ENCODE measurements around the gene CCT6A. TPM values are rescaled to one million over a fixed set of nuclear protein-coding genes. Genes with fewer than 3 reads are reported as not detected.

The CCT6A gene
- total RNA-seq, 1 experiment from 2014 or later: 257 TPM

DNA sequence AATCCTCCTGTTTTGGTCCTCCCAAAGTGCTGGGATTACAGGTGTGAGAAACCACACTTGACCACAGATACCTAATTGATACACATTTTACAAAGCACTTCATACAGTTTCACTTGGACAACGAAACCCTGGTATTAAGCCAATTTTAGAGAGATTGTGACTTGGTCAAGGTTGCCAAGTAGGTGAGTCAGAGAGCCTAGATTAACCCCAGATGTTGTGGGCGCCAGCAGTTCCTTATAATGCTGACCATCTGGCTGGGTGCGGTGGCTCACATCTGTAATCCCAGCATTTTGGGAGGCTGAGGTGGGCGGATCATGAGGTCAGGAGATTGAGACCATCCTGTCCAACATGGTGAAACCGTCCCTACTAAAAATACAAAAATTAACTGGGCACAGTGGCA, 46.1 kb downstream of the CCT6A start:
- no peaks in the 10 kb centered on the region for H3K27me3 ChIP-seq (ENCODE audit: insufficient read depth, low read length)
- DNase-seq (ENCODE audit: low read depth, low spot score): no peak
- H3K9me3 ChIP-seq (ENCODE audit: control insufficient read depth in 1 of 2, insufficient read depth in 1 of 2, low read depth in 1 of 2, low read length in 2 of 2): no peaks in the 10 kb centered on the region
- no peak overlapping the region for H3K9ac ChIP-seq (ENCODE audit: low read length)
- H2AFZ ChIP-seq (ENCODE audit: low read depth, low read length, poor library complexity, severe bottlenecking): no peak overlapping the region
- H3K9me2 ChIP-seq (ENCODE audit: insufficient read depth): no peaks in the 10 kb centered on the region
- BruUV-seq (replicated peaks): no TSS peak
- peaks cover under 1 to 5% of the 10 kb centered on the region in 2 experiments; a peak in 3 of 4 replicates for H3K4me1 ChIP-seq (ENCODE audit: control insufficient read depth in 1 of 2, insufficient read depth in 2 of 2, low read length in 2 of 2)
- peaks cover 8% of the 10 kb centered on the region; the same call in 1 of the 2 replicates for H3K79me2 ChIP-seq (ENCODE audit: insufficient read depth, low read length)
- POLR2A ChIA-PET: no interaction called here
- TF ChIP-seq POLR2A (IDR thresholded peaks at IDR 0.05; ENCODE audit: borderline replicate concordance, extremely low read depth, insufficient read depth, insufficient read length) (no peak), ZBTB33 (IDR thresholded peaks at IDR 0.05; ENCODE audit: extremely low read depth, insufficient replicate concordance, low read length) (no peak), ZFX (IDR thresholded peaks at IDR 0.05) (no peak), EZH2 (IDR thresholded peaks at IDR 0.05) (no peak), FOSL1 (IDR thresholded peaks at IDR 0.05; ENCODE audit: low read depth) (no peak), CBX3 (IDR thresholded peaks at IDR 0.05; ENCODE audit: low read depth) (no peak), RAD21 (IDR thresholded peaks at IDR 0.05; ENCODE audit: low read depth) (no peak), CEBPB (IDR thresholded peaks at IDR 0.05; ENCODE audit: low read depth) (no peak), SIN3A (IDR thresholded peaks at IDR 0.05; ENCODE audit: low read depth) (no peak), TCF7L2 (IDR thresholded peaks at IDR 0.05; ENCODE audit: borderline replicate concordance, extremely low read depth, insufficient read depth, insufficient read length) (no peak), YY1 (IDR thresholded peaks at IDR 0.05; ENCODE audit: extremely low read depth, insufficient replicate concordance, low read depth, low read length) (no peak), ZNF274 (IDR thresholded peaks at IDR 0.05; ENCODE audit: low read depth, low read length) (no peak), ELF1 (IDR thresholded peaks at IDR 0.05; ENCODE audit: borderline replicate concordance, low read depth) (no peak), EZH2phosphoT487 (IDR thresholded peaks at IDR 0.05; ENCODE audit: borderline replicate concordance) (no peak)
- TF ChIP-seq, protein P1, sequence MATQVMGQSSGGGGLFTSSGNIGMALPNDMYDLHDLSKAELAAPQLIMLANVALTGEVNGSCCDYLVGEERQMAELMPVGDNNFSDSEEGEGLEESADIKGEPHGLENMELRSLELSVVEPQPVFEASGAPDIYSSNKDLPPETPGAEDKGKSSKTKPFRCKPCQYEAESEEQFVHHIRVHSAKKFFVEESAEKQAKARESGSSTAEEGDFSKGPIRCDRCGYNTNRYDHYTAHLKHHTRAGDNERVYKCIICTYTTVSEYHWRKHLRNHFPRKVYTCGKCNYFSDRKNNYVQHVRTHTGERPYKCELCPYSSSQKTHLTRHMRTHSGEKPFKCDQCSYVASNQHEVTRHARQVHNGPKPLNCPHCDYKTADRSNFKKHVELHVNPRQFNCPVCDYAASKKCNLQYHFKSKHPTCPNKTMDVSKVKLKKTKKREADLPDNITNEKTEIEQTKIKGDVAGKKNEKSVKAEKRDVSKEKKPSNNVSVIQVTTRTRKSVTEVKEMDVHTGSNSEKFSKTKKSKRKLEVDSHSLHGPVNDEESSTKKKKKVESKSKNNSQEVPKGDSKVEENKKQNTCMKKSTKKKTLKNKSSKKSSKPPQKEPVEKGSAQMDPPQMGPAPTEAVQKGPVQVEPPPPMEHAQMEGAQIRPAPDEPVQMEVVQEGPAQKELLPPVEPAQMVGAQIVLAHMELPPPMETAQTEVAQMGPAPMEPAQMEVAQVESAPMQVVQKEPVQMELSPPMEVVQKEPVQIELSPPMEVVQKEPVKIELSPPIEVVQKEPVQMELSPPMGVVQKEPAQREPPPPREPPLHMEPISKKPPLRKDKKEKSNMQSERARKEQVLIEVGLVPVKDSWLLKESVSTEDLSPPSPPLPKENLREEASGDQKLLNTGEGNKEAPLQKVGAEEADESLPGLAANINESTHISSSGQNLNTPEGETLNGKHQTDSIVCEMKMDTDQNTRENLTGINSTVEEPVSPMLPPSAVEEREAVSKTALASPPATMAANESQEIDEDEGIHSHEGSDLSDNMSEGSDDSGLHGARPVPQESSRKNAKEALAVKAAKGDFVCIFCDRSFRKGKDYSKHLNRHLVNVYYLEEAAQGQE (IDR thresholded peaks at IDR 0.05; ENCODE audit: low read depth): no peak
- TF ChIP-seq, protein P2, sequence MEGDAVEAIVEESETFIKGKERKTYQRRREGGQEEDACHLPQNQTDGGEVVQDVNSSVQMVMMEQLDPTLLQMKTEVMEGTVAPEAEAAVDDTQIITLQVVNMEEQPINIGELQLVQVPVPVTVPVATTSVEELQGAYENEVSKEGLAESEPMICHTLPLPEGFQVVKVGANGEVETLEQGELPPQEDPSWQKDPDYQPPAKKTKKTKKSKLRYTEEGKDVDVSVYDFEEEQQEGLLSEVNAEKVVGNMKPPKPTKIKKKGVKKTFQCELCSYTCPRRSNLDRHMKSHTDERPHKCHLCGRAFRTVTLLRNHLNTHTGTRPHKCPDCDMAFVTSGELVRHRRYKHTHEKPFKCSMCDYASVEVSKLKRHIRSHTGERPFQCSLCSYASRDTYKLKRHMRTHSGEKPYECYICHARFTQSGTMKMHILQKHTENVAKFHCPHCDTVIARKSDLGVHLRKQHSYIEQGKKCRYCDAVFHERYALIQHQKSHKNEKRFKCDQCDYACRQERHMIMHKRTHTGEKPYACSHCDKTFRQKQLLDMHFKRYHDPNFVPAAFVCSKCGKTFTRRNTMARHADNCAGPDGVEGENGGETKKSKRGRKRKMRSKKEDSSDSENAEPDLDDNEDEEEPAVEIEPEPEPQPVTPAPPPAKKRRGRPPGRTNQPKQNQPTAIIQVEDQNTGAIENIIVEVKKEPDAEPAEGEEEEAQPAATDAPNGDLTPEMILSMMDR (IDR thresholded peaks at IDR 0.05 in 2 of 3, conservative IDR thresholded peaks at IDR 0.05 in 1 of 3; ENCODE audit: borderline replicate concordance in 1 of 3, insufficient read depth in 1 of 3, low read depth in 2 of 3, low read length in 2 of 3): no peak
- TF ChIP-seq, protein P3, sequence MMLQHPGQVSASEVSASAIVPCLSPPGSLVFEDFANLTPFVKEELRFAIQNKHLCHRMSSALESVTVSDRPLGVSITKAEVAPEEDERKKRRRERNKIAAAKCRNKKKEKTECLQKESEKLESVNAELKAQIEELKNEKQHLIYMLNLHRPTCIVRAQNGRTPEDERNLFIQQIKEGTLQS (IDR thresholded peaks at IDR 0.05): no peak
- no peak overlapping the region for H3K4me3 ChIP-seq (replicated peaks in 1 of 2; ENCODE audit: low read depth in 1 of 2, low read length in 2 of 2)
- peaks cover 23 to 31% of the 10 kb centered on the region in 2 experiments for H3K36me3 ChIP-seq (ENCODE audit: control insufficient read depth in 1 of 2, insufficient read depth in 2 of 2, low read length in 2 of 2)
- H3K27ac ChIP-seq (ENCODE audit: low read depth, low read length): no peak overlapping the region
- H3K4me2 ChIP-seq (ENCODE audit: low read length): no peak overlapping the region
- CTCF ChIA-PET: no interaction called here
- RAD21 ChIA-PET (ENCODE audit: low non-redundant PET in 1 of 2, low total read pairs in 2 of 2, uncharacterized antibody in 2 of 2, unreplicated experiment in 2 of 2): no interaction called here
- intact Hi-C loops (cut with micrococcal nuclease): no loop called here
- no peak for ATAC-seq
- no peaks in the 10 kb centered on the region for H4K20me1 ChIP-seq (ENCODE audit: insufficient read depth)

Data from HCT116 (cell line).